GM21825 (cell line): ENCODE measurements around the gene LRRC51.
A peak's percentile ranks its signal among the peaks of the same experiment; 100 is the strongest.

Source experiments
- ATAC-seq: cut with Tn5 transposase; IDR thresholded peaks from one replicate; pipeline ENCODE4 v1.9.1; 2021; ENCODE audit warnings: mild to moderate bottlenecking, moderate library complexity; ENCODE audit not compliant: unreplicated experiment

LRRC51 gene

DNA sequence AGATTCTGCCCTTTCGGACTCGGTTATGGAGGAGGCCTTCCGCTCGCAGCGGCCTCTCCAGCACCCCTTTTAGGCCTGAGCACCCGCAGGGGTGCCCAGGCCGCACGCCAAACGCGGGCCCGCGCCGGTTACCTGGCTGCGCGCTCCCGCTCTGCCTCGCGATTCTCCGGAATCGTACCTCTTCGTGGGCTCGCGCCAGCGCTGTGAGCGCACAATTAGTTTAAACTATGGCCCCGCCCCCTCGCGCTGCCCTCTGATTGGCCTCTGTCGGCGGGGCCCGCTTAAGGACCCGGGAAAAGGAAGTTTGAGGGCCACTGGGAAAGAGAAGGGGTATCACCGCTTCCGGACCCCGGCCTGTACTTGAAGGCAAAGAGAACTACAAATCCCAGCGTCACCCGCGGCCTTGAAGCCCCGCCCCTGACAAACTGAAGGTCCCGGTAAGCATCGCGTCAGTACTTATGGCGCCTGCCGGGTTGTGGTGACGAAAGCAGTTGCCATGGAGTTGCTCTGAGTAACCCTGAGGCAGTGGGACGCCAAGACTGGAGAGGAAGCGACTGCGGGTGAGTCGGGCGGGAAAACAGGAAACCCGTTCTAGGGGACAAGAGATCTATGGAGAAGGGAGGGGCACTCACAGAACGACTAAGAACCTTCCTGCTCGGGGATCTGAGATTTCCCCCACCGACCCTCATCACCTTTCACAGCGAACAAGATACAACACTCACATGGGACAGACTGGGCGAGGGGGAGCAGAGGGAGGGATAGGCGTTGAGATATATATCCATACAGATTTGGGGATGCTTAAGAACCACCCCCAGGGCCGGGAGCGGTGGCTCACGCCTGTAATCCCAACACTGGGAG is at the start of gene LRRC51, which contains the start of gene NUMA1:
LRRC51 (plus strand) TSS at position 525 of the 858 bp plus-strand sequence. CDS start 8,234 bp downstream, outside the sequence.
NUMA1 (minus strand) TSS at position 217 of the 858 bp plus-strand sequence. CDS start 44,599 bp downstream, outside the sequence.
- ATAC-seq = peak; percentile 89

DNA sequence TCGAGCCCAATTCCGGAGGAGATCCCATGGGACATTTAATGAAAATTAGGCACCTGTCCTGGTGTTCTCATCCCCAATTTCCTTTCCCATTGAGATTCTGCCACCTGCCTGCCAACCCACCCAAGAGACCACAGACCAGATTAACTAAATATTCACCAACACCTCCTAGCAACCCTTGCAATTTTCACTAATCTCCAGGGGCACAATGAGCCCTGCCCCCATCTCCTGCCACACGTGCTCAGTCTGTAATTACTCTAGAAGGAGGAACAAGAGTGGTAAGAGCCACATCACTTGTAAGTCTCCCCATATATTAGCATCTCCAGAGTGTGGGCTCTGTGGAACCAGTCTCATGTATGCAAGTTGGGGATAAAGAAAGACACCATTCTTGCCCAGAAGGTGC is 44.0 kb upstream of the LRRC51 start:
- no peak for ATAC-seq

DNA sequence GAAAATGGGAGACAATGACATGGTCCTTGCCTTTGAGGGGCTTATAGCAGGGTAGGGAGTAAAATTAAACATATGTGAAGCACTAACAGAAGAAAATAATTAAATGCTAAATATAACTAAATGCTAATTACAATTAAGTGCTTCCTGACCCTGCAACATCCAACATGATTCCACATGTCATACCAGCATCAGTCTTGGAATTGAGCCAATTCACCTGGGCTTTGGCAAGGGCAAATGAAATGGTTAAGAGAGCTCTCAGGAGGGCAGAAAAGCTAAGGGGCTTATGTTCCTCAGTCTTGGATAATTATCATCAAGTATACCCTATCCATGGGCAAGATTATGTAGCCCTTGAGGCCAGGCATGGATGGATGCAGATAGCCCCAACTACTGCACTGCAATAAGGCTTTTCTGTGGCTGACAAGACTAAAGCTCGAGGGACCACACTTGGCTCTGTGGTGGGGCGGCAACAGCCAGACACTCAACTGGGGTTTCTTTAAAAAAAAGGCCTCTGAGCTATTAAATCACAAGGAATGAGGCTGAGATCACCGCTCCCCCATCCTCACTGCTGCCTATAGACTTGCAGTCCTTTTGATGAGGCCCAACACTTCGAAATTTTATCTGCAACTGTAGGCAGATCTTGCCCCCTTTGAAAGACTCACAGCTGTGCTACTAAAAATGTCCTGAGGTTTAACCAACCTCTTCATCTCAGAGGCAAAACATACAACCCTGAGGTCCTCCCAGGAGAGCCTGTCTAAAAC is 42.9 kb upstream of the LRRC51 start:
- no peak for ATAC-seq

- no peak for ATAC-seq
Observed at GRCh38 chr11:72038491-72038890, 42.2 kb upstream of the LRRC51 start.

DNA sequence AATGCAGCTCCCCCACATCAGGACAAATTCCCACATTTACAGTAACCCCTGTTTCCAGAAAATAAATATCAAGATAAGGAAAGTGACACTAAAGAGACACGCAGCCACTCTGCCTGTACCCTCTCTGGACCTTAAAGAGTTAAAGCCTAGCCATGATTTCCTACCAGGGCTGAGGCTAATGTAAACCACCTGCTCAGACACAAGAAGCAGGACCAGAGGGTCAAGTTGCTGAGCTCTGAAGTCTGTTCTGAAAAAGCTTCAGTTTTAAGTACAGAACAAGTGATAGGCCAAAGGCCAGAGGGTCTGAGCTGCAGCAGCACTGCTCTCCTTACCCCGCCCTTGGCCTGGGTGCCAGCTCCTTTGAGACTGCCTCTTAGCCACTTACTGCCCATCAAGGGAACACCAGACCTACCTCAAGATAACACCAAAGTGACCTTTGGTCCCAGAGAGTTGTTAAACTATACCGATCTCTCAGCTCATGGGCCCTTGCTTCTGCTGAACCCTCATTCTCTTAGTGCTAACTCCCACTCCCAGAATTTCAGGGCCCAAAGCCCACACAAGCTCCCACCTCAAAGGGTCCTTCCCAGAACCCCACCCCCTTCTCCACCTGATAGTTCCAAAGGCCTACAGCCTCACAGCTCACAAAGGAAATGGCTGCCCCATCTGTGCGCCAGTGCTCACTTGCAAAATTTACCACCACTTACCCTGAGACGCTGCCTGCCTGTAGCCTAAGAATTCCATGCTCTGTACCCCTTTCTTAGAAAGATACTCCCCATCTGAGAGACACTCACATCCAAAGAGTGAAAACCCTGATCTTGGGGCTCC is 41.4 kb upstream of the LRRC51 start:
- no peak for ATAC-seq

GRCh38 chr11:72039856-72040401 is 40.7 kb upstream of the LRRC51 start:
- no peak for ATAC-seq

GRCh38 chr11:72040491-72041363 is 39.9 kb upstream of the LRRC51 start:
- ATAC-seq = no peak

DNA sequence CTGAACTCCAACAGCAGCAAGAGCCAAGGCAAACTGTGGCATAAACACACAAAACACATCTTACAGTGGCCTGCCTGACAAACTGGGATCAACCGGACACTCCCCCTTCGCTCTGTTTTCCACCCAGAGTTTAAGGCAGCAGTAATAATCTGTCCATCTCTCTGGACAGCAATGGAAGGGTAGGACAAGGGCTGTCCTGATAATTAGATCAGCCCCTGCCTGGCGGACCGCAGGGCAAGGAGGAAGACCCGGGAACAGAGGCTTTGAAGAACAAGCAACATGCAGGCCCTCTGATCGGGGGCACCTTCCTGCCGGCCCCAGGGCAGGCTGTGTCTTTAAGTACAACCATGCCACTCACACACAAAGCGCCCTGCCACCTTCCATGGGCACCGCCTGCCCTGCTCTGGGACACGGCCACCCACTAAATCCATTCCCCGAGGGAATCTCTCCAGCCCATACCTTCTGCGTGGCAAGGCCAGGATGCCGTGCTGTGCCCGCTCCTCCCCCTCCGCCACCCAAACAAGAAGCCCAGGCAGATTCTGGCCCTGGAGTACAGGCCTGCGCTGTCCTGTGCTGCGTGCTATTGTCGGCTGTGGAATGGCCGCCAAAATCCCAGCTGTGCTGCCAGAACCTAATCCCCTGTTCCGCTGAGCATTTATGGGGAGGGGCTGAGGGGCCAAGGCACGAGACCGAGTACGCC is 39.1 kb upstream of the LRRC51 start:
- no peak for ATAC-seq

DNA sequence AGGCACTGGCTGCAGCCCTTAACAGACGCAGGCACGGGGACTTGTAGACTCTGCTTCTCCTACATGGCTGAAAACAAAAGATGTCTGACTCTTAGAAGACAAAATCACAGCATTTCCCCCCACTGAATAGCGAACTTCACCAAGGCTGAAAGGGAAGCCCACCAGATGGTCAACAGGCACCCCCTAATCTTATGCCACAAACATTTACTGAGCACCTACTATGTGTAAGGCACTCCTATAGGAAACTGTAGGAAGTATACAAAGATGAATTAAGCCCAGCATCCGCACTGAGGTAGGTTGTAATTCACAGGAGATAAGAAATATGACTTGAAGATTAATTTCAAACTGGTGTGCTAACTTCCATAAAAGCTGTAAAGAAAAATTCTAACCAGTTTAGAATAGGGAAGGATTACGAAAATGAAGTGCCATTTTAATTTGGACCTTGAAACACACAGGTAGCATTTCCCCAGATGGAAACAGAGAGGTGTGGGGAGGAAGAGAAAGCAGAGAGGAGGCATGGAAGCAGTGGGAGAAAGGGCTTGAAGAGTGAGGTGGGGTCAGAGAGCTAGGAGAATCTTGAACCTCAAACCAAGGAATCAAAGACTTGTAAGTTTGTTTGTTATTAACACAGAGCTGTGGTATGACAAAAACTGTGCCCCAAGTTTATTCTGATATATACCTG is 38.4 kb upstream of the LRRC51 start:
- ATAC-seq = no peak

DNA sequence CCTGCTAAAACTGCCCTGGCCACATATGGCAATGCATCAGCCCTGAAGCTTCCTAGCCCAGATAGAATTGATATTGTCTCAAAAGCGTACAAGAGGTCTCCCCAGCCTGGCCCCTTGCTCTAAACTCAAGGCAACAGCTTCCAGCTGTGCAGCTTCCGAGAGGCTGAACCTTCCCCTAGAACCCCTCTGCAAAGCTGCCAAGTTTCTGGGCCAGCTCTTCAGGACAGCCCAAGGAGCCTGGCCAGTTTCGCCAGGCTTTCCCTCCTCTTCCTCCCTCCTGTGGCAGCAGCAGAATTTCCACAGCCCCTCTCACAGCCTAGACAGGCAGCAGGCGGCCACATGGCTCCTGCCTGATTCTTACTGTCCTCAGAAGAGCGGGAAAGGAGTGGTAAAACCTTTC is 34.8 kb upstream of the LRRC51 start:
- no peak for ATAC-seq

- ATAC-seq = no peak
Observed at GRCh38 chr11:72048766-72049460, 31.7 kb upstream of the LRRC51 start.

- ATAC-seq = no peak
Observed at GRCh38 chr11:72058416-72059034, 22.1 kb upstream of the LRRC51 start.

DNA sequence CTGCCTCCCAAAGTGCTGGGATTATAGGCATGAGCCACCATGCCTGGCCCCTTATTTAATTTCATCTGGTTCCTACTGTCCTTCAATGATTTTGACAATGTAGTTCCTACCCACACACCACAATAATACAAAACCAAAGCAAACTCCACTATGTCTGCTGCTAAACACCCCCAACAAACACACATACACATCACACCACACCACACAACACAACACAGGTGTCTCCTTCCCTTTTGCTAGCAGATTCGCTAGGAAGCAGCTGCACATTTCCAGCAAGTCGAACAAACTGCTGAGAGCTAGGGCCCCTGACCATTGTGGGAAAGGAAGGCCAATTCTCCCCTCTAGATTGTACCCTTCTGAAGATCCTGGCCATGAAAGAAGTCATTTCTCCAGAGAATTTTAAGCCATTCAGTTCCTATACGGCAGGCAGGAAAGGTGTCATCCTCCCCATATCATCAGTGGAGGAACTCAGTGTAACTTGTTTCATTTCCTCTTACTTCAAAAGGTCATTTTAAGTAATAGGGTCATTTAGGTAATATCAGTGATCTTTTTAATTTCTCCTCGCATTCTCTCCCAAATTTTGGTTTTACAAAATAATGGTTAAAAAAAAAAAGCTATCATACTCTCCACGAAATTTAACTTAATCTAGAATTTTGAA is 18.8 kb upstream of the LRRC51 start:
- no peak for ATAC-seq

- ATAC-seq = no peak
Observed at GRCh38 chr11:72066855-72067254, 13.8 kb upstream of the LRRC51 start.

DNA sequence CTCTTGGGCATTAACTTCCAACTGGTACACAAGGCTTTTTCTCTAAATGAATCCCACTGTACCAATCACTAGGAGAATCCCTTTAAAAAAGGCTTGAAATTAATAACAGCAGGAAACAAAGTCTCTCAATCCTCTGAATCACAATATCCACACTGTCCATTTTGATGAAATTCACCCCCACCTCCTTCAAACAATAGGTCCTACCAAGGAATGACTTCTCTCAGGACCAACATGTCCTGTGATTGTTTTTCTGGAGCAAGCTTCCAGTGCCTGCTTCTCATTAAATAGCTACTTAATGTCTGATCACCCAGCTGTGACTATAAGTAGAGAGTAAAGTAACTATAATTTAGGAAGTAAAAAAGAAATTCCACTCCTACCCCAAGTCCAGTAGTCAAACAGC is 13.4 kb upstream of the LRRC51 start:
- ATAC-seq = no peak

DNA sequence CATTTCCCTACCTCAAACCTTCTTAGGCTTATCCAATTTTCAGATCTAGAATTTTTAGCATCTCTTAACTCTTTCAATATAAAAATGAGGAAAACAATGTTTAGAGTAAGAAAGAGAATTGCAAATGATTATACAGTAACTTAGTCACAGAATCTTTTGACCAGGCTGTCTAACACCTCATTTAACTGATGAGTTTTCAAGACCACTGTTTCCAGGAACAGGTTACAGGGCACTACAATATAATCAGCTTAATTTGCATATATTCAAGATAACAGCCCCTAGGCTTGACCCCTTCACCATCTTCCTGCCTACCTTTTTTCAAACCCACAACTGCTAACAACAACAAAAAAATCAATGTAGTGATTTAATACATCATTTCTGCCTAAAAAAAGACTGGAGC is 13.0 kb upstream of the LRRC51 start:
- no peak for ATAC-seq

GRCh38 chr11:72069200-72069599 is 11.4 kb upstream of the LRRC51 start:
- ATAC-seq = no peak
